ENCODE results near the gene SNX1. TPM values are rescaled to one million over a fixed set of nuclear protein-coding genes. Genes with fewer than 3 reads are reported as not detected.

Gene SNX1
- total and polyA plus RNA-seq, 2 of the 8 experiments (the other 6 are each of a cell fraction or from before 2014, with no cell fraction given) = 27.9 to 59.8 TPM

- TF ChIP-seq ATF2 (IDR thresholded peaks at IDR 0.05; ENCODE audit: low read length) (0 out of 2 replicates have a peak, but pooled peaks have one; percentile 31), RFX5 (IDR thresholded peaks at IDR 0.05; ENCODE audit: borderline replicate concordance, low read depth, low read length) (peak; percentile 61; the same call in 1 of the 2 replicates), CEBPB (IDR thresholded peaks at IDR 0.05; ENCODE audit: low read depth, low read length) (no peak), RAD21 (IDR thresholded peaks at IDR 0.05 in 1 of 2, conservative IDR thresholded peaks at IDR 0.05 in 1 of 2; ENCODE audit: low read depth in 2 of 2, low read length in 2 of 2) (peak; percentile 76 to 88), BRCA1 (IDR thresholded peaks at IDR 0.05; ENCODE audit: low read depth, low read length) (no peak), POLR2A (IDR thresholded peaks at IDR 0.05; ENCODE audit: control extremely low read depth in 1 of 2, low read depth in 2 of 2, low read length in 2 of 2) (peak; percentile 33 to 78), GABPA (IDR thresholded peaks at IDR 0.05; ENCODE audit: borderline replicate concordance, insufficient read depth, low read length) (peak; percentile 63; the same call in 1 of the 2 replicates)
Measured at GRCh38 chr15:64153480-64154367, 57.9 kb downstream of the SNX1 start (continued).

Measured in H1 (cell line).